OCI-LY7 (cell line): ENCODE results near the gene TLE1. TPM values are rescaled to one million over a fixed set of nuclear protein-coding genes. Genes with fewer than 3 reads are reported as not detected.

Experiments
- BruUV-seq: library from RNA; stranded (reverse); fragments of 400-500 nt; replicated peaks from 2 replicates; lab custom pipeline; 2021; lab: Mats Ljungman, UMichigan
- CTCF ChIA-PET: fragments of 300-600 bp; sonication (Branson Sonifier 250); formaldehyde crosslinking; loops from one replicate; lab custom pipeline; 2022; ENCODE audit warnings: antibody characterized with exemption; ENCODE audit not compliant: unreplicated experiment; lab: Charles Lee
- POLR2A ChIA-PET: fragments of 300-600 bp; sonication (Branson Sonifier 250); formaldehyde crosslinking; loops from one replicate; lab custom pipeline; 2022; ENCODE audit warnings: antibody characterized with exemption; lab: Charles Lee
- DNase-seq: peaks from one replicate; pipeline ENCODE4 v3.0.0-alpha.2; 2015; ENCODE audit warnings: low spot score
- H2AFZ ChIP-seq: fragments of 200-600 bp; sonication (generic), shearing (Covaris generic); 2 replicates; pipeline ENCODE4 v1.6.1; 2014; ENCODE audit warnings: mild to moderate bottlenecking, antibody characterized with exemption, low read length, moderate library complexity
- H3K27ac ChIP-seq: fragments of 200-600 bp; sonication (generic); 2 replicates; pipeline ENCODE4 v1.5.1; 2014; ENCODE audit warnings: mixed run types, low read depth, mild to moderate bottlenecking, moderate library complexity, low read length, inconsistent platforms; ENCODE audit not compliant: poor library complexity, severe bottlenecking
- H3K36me3 ChIP-seq: fragments of 200-600 bp; sonication (generic); 2 replicates; pipeline ENCODE4 v1.6.1; 2014; ENCODE audit warnings: mild to moderate bottlenecking, antibody characterized with exemption, low read length, moderate library complexity, mixed read lengths; ENCODE audit not compliant: insufficient read depth
- H3K4me1 ChIP-seq: fragments of 200-600 bp; sonication (generic); 2 replicates; pipeline ENCODE4 v1.5.1; 2014; ENCODE audit warnings: mild to moderate bottlenecking, low read length; ENCODE audit not compliant: insufficient read depth, poor library complexity, severe bottlenecking
- H3K4me2 ChIP-seq: fragments of 200-600 bp; sonication (generic); 2 replicates; pipeline ENCODE4 v1.6.1; 2014; ENCODE audit warnings: mild to moderate bottlenecking, low read length
- H3K4me3 ChIP-seq: fragments of 200-600 bp; sonication (generic); 2 replicates; pipeline ENCODE4 v1.5.1; 2014; ENCODE audit warnings: mild to moderate bottlenecking, low read depth, low read length; ENCODE audit not compliant: poor library complexity, severe bottlenecking
- H3K79me2 ChIP-seq: fragments of 200-600 bp; sonication (generic); 2 replicates; pipeline ENCODE4 v1.6.1; 2016; ENCODE audit warnings: low read depth, mild to moderate bottlenecking, low read length, moderate library complexity, mixed read lengths; ENCODE audit not compliant: insufficient read depth
- H3K9me2 ChIP-seq: fragments of 200-600 bp; sonication (generic); 2 replicates; pipeline ENCODE4 v1.6.1; 2016; ENCODE audit warnings: mild to moderate bottlenecking, low read length, mixed read lengths; ENCODE audit not compliant: insufficient read depth
- H3K9me3 ChIP-seq: fragments of 200-600 bp; sonication (generic); 2 replicates; pipeline ENCODE4 v1.6.1; 2014; ENCODE audit warnings: mild to moderate bottlenecking, mixed run types, low read length, mixed read lengths
- H4K20me1 ChIP-seq: fragments of 200-600 bp; sonication (generic); 2 replicates; pipeline ENCODE4 v1.6.1; 2014; ENCODE audit warnings: mild to moderate bottlenecking, antibody characterized with exemption, low read length, moderate library complexity, mixed read lengths; ENCODE audit not compliant: insufficient read depth
- CTCF ChIP-seq: fragments of 200-600 bp; sonication (generic); conservative IDR thresholded peaks from 2 replicates; pipeline ENCODE4 v1.5.1; 2014; ENCODE audit warnings: mild to moderate bottlenecking, antibody characterized with exemption, low read length, moderate library complexity, mixed read lengths
- EZH2phosphoT487 ChIP-seq: fragments of 200-600 bp; sonication (generic); IDR thresholded peaks from 2 replicates; pipeline ENCODE4 v1.6.1; 2018; ENCODE audit warnings: low read depth, borderline replicate concordance, mild to moderate bottlenecking, mixed run types, antibody characterized with exemption, low read length, moderate library complexity, mixed read lengths
- intact Hi-C: fragments of 100-400 bp; cut with micrococcal nuclease; formaldehyde crosslinking; loops from one replicate; pipeline ENCODE4 v1.10.0; 2022; ENCODE audit not compliant: unreplicated experiment
- total RNA-seq, 2 experiments: library from RNA; depleted of rRNA in 1 of 2; stranded (reverse); fragments of >200 nt in 1 of 2; shearing (Covaris generic) in 1 of 2; gene quantifications; 2 replicates each; pipeline ENCODE4 v1.2.3, GENCODE V29; 2014 to 2022

TLE1 gene
- total RNA-seq, 2 experiments from 2014 or later = 0.13 TPM; not detected in 1

DNA sequence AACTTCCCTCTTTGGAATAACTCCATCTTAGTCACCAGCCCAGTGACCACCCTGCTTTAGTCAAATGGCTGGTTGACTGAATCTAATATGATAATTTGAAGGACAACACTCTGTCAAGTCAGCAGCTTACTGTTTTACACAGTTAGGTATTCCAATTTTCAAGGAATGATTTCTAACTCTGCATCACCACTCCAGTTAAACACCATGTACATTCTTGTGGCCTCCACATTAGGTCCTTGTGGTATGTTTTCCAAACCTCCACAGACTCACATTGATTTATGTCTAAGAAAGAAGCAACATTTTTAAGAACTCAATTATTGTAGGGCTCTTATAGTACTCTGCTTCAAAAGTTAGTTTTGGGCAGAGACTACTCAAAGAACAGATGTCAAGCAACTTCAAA lies 110.7 kb downstream of the TLE1 start:
- POLR2A ChIA-PET = interaction anchor here (0.6 kb wide), 1 partner anchor 61 kb away, joined by 3 read pairs; no protein-coding TSS in a partner anchor
- TF ChIP-seq EZH2phosphoT487 (no peak), CTCF (no peak)
- intact Hi-C loops = no loop called here
- Histone ChIP-seq H4K20me1 (no peaks in the 10 kb centered on the region), H3K79me2 (no peaks in the 10 kb centered on the region), H3K4me1 (no peaks in the 10 kb centered on the region), H3K9me3 (no peaks in the 10 kb centered on the region), H3K4me2 (no peak overlapping the region), H3K9me2 (no peaks in the 10 kb centered on the region), H2AFZ (no peak overlapping the region), H3K36me3 (no peaks in the 10 kb centered on the region), H3K27ac (no peak overlapping the region), H3K4me3 (no peak overlapping the region)
- BruUV-seq = no TSS peak
- CTCF ChIA-PET = no interaction called here
- DNase-seq = no peak

DNA sequence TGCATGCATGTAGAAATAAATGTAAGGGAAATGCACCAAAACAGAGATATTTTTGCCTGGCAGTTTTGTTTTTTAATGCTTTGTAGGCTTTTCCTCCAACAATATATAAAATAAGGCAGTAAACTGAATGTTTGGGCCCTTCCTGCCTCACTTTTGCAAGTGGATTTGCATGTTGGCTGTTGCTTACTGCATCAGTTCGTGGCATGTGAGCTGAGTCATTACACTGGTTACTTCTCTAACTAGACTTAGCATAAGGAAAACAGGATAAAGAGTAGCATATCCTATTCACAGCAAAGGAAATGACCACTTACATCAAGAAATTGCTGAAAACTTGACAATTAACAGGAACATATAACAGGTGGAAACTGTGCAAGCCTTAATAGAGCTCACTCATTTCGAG lies 113.4 kb downstream of the TLE1 start:
- H3K4me3 ChIP-seq = no peak overlapping the region
- H3K79me2 ChIP-seq = no peaks in the 10 kb centered on the region
- TF ChIP-seq CTCF (no peak), EZH2phosphoT487 (no peak)
- H3K9me2 ChIP-seq = no peaks in the 10 kb centered on the region
- DNase-seq = no peak
- intact Hi-C loops = no loop called here
- no peaks in the 10 kb centered on the region for H3K36me3 ChIP-seq
- H3K9me3 ChIP-seq = no peaks in the 10 kb centered on the region
- no peak overlapping the region for H3K4me2 ChIP-seq
- no TSS peak for BruUV-seq
- no peaks in the 10 kb centered on the region for H3K4me1 ChIP-seq
- H4K20me1 ChIP-seq = no peaks in the 10 kb centered on the region
- ChIA-PET POLR2A (no interaction called here), CTCF (no interaction called here)
- no peak overlapping the region for H2AFZ ChIP-seq
- H3K27ac ChIP-seq = no peak overlapping the region

GRCh38 chr9:81574405-81574804 lies 114.9 kb downstream of the TLE1 start:
- intact Hi-C loops = no loop called here
- Histone ChIP-seq H3K9me3 (no peaks in the 10 kb centered on the region), H3K4me3 (no peak overlapping the region), H3K36me3 (no peaks in the 10 kb centered on the region), H2AFZ (no peak overlapping the region), H3K4me1 (no peaks in the 10 kb centered on the region), H3K79me2 (no peaks in the 10 kb centered on the region), H4K20me1 (no peaks in the 10 kb centered on the region), H3K27ac (no peak overlapping the region), H3K4me2 (no peak overlapping the region), H3K9me2 (no peaks in the 10 kb centered on the region)
- TF ChIP-seq EZH2phosphoT487 (no peak), CTCF (no peak)
- BruUV-seq = no TSS peak
- DNase-seq = no peak
- CTCF ChIA-PET = no interaction called here
- POLR2A ChIA-PET = interaction anchor here (0.6 kb wide), 1 partner anchor 403 kb away, joined by 3 read pairs; no protein-coding TSS in a partner anchor
